Stimulated activated CD4-positive, alpha-beta T cell treated with anti-CD3 and anti-CD28 coated beads, TNF-alpha, amount 100 ng/mL, for 24 hours (primary cell): Measurements from ENCODE around the gene NLGN3.

Experiments
- DNase-seq, 3 experiments: peaks; one replicate each; pipeline ENCODE4 v3.0.0-alpha.2; 2020; ENCODE audit warnings: low read depth in 3 of 3

The NLGN3 gene

GRCh38 chrX:71144651-71145050, at the start of gene NLGN3:
NLGN3 (plus strand) TSS chrX:71144841; CDS start chrX:71147750, 2,909 bp downstream.
- no peak for DNase-seq

GRCh38 chrX:71095033-71095432, 49.6 kb upstream of the NLGN3 start:
- DNase-seq = no peak

- peak; percentile 70 to 85 (median 82) for DNase-seq
Measured at GRCh38 chrX:71095555-71095980, 49.1 kb upstream of the NLGN3 start, which contains the start of gene FOXO4. FOXO4 (plus strand) TSS chrX:71095851; CDS start chrX:71096529, 678 bp downstream.

GRCh38 chrX:71095981-71096759, 48.5 kb upstream of the NLGN3 start:
- DNase-seq = peak in 1 of 3 experiments; percentile 57

GRCh38 chrX:71096760-71097032, 47.9 kb upstream of the NLGN3 start:
- DNase-seq = no peak

GRCh38 chrX:71098302-71098701, 46.3 kb upstream of the NLGN3 start:
- peak; percentile 41 to 65 (median 50) for DNase-seq

GRCh38 chrX:71098951-71099506, 45.6 kb upstream of the NLGN3 start:
- DNase-seq = no peak

- no peak for DNase-seq
Measured at GRCh38 chrX:71099736-71100135, 44.9 kb upstream of the NLGN3 start.

- no peak for DNase-seq
Measured at GRCh38 chrX:71100581-71101505, 43.8 kb upstream of the NLGN3 start.

GRCh38 chrX:71102292-71102691, 42.3 kb upstream of the NLGN3 start:
- no peak for DNase-seq

- peak in 1 of 3 experiments; percentile 48 for DNase-seq
Measured at GRCh38 chrX:71103110-71103983, 41.3 kb upstream of the NLGN3 start.

GRCh38 chrX:71105628-71106027, 39.0 kb upstream of the NLGN3 start:
- DNase-seq = no peak

GRCh38 chrX:71106427-71106826, 38.2 kb upstream of the NLGN3 start, which contains the start of gene CXorf65:
CXorf65 (minus strand) TSS chrX:71106740; CDS start chrX:71106556, 184 bp downstream.
- no peak for DNase-seq

GRCh38 chrX:71107245-71107644, 37.4 kb upstream of the NLGN3 start:
- DNase-seq = no peak

GRCh38 chrX:71107762-71108360, 36.8 kb upstream of the NLGN3 start:
- peak in 1 of 3 experiments; percentile 34 for DNase-seq

- DNase-seq = no peak
Measured at GRCh38 chrX:71109051-71109450, 35.6 kb upstream of the NLGN3 start.

GRCh38 chrX:71111141-71111843, 33.3 kb upstream of the NLGN3 start, which contains the start of gene IL2RG:
IL2RG (minus strand) TSS chrX:71111577; CDS start chrX:71111539, 38 bp downstream.
- DNase-seq = peak; percentile 53 to 64 (median 55)

- no peak for DNase-seq
Measured at GRCh38 chrX:71111921-71112431, 32.7 kb upstream of the NLGN3 start.

- DNase-seq = no peak
Measured at GRCh38 chrX:71117358-71117757, 27.3 kb upstream of the NLGN3 start.
